HUDEP-2 (cell line): Measurements from ENCODE around the gene POLR1B.
"Not testable (repeated sequence)": the region's sequence is repeated elsewhere in the genome, so short reads cannot be mapped to it uniquely, and the experiment has no call there.

ENCODE experiments used
- DNase-seq, 76 experiments: peaks; one replicate each; lab custom pipeline; 2025; ENCODE audit not compliant: unreplicated experiment in 76 of 76; lab: John Stamatoyannopoulos, UW

POLR1B gene, protein sequence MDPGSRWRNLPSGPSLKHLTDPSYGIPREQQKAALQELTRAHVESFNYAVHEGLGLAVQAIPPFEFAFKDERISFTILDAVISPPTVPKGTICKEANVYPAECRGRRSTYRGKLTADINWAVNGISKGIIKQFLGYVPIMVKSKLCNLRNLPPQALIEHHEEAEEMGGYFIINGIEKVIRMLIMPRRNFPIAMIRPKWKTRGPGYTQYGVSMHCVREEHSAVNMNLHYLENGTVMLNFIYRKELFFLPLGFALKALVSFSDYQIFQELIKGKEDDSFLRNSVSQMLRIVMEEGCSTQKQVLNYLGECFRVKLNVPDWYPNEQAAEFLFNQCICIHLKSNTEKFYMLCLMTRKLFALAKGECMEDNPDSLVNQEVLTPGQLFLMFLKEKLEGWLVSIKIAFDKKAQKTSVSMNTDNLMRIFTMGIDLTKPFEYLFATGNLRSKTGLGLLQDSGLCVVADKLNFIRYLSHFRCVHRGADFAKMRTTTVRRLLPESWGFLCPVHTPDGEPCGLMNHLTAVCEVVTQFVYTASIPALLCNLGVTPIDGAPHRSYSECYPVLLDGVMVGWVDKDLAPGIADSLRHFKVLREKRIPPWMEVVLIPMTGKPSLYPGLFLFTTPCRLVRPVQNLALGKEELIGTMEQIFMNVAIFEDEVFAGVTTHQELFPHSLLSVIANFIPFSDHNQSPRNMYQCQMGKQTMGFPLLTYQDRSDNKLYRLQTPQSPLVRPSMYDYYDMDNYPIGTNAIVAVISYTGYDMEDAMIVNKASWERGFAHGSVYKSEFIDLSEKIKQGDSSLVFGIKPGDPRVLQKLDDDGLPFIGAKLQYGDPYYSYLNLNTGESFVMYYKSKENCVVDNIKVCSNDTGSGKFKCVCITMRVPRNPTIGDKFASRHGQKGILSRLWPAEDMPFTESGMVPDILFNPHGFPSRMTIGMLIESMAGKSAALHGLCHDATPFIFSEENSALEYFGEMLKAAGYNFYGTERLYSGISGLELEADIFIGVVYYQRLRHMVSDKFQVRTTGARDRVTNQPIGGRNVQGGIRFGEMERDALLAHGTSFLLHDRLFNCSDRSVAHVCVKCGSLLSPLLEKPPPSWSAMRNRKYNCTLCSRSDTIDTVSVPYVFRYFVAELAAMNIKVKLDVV

DNA sequence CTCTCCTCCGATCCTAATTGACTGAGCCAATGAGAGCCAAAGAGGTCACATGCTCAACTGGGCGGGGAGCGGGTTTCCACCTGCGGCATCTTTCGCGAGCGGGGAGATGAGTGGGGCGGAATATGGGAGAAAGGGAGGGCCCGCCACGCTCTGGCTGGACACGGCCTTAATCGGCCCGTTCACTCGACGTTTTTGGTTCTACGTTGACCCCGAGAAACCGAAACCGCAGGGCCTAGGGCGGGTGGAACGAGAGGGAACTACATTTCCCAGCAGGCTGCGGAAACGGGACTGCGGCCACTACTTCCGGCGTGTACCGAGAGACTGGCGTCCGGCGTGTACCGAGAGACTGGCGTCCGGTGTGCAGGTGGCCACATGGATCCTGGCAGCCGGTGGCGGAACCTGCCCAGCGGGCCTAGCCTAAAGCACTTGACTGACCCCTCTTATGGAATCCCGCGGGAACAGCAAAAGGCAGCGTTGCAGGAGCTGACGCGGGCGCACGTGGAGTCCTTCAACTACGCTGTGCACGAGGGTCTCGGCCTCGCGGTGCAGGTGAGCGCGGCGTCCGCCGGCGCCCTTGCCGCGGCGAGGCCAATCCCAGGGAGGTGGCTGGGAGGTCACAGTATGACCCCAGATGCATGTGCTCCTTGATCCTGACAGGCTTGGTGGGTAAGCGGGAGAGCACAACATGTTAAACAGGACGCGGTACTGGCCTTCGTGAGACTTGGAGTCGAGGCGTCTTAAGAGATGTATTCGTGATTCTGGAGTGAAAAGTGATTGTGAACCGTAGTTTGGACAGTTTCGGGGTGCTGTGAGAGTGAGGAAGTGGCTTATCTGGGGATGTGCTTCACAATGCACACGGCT, at the start of gene POLR1B:
TSS of gene POLR1B (plus strand) at position 343 of the 861 bp plus-strand sequence. CDS start at position 373, 30 bp downstream.
- peak in 73 of 76 experiments; percentile 25 to 95 (median 70) for DNase-seq

DNA sequence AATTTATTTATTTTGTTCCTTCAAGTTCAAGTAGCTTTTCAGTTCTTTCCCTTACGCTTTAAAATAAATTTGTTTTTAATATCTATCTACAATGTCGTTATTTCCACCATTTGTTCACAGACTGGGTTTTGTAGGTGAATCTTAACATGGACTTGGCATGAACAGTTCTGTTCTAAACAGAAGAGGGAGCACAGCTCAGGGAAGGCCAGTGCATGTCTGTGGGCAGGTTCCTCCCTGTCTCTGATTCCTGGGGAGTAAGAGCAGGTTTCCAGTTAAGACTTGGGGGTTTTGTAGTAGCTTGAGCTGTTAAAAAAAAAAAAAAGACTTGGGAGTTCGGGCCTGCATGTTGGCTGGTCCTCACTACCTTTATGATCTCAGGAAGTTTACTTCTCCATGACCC, 49.2 kb upstream of the POLR1B start:
- DNase-seq, result no peak

DNA sequence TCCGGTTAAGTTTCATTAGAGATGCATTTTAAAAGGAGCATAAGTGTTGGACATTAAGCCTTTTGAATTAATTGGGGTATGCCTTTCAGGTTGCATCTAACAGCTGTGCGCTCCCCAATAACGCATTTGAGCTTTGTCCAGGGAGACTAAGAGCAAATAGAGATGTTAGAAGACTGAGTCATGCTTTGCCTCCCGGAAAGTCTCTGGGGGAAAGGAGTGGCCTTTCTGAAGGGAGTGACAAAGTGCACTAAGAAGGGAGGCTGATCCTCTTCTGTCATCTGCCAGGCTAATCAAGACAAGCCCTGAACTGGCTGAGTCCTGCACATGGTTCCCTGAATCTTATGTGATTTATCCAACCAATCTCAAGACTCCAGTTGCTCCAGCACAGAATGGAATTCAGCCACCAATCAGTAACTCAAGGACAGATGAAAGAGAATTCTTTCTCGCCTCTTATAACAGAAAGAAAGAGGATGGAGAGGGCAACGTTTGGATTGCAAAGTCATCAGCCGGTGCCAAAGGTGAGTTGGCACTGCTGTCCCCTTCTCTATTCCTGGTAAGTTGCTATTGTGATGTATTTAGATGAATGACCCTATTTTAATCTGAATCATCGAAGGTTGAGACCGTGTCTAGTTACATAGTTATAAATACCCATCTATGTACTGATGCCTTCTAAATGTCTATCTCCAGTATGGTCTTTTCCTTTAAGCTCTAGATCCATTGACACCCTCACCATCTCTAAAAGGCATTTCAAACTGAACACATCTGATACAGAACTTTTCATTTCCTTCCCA, 48.2 kb upstream of the POLR1B start:
- peak in 11 of 76 experiments; percentile 1 to 40 (median 17) for DNase-seq

DNA sequence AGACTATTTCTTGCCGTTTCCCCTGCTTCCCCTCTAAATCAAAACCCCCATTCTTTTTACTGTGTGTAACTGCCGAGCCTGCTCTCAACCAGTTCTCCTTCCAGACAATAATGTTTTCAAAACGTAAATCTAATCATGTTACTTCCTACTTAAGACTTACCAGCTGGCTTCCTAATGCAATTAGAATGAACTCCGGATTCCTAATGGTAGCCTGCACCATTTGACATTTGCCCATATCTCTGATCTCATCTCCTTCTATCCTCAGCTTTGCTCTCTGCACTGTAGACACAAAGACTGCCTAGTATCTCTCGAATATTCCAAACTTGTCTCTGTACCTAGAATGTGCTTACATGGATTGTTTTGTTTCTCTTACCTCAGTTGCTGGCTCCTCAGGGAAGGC, 47.4 kb upstream of the POLR1B start:
- DNase-seq, result no peak

DNA sequence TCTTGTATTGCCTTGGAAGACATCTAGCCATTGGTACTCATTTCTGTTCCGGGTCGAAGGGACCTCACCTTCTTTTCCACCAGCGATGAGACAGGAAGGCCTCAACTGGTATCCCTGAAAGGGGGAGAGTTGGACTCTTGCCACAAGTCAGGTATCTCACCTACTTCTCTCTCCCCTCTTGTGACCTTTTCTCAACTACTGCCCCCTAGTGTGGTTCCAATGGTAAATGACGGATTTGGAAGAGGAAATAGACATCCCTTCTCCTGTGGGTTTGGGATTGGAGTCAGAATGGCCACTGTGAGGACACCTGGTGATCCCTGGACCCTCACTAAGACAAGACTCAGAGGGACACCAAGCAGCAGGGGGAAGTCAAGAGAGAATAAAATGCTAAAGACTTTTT, 46.4 kb upstream of the POLR1B start:
- not testable (repeated sequence) for DNase-seq

DNA sequence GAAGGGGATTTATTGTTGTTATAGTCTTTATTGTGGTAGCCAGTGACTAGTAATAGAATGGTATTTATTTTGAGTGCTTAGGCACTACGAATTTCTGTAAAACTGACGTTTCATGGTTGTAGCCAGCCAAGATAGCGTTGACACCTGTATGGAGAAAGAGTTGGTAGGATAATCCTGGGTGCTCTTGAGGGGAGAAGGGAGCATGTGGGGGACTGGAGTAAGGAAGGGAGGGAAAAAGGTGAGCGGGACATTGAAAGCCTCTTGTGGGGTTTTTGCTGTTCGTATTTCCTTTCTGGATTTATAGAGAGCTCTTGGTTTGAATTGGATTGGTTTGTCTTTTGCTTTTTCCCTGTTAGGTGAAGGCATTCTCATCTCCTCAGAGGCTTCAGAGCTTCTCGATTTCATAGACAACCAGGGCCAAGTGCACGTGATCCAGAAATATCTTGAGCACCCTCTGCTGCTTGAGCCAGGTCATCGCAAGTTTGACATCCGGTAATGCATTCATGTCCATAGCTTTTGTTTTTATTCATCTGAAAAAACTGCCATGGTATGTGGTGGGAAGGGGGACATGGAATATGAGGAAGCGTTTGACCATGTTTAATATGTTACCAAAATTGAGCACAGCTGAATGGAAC, 41.3 kb upstream of the POLR1B start:
- peak in 30 of 76 experiments; percentile 2 to 63 (median 20) for DNase-seq

DNA sequence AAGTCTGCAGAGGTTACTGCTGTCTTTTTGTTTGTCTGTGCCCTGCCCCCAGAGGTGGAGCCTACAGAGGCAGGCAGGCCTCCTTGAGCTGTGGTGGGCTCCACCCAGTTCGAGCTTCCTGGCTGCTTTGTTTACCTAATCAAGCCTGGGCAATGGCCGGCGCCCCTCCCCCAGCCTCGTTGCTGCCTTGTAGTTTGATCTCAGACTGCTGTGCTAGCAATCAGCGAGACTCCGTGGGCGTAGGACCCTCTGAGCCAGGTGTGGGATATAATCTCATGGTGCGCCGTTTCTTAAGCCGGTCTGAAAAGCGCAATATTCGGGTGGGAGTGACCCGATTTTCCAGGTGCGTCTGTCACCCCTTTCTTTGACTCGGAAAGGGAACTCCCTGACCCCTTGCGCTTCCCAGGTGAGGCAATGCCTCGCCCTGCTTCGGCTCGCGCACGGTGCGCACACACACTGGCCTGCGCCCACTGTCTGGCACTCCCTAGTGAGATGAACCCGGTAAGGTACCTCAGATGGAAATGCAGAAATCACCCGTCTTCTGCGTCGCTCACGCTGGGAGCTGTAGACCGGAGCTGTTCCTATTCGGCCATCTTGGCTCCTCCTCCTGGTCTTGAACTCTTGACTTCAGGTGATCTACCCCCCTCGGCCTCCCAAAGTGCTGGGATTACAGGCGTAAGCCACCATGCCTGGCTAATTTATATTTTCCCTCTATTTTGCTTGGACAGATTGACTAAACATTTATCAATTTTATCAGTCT, 32.8 kb upstream of the POLR1B start:
- not testable (repeated sequence) for DNase-seq

DNA sequence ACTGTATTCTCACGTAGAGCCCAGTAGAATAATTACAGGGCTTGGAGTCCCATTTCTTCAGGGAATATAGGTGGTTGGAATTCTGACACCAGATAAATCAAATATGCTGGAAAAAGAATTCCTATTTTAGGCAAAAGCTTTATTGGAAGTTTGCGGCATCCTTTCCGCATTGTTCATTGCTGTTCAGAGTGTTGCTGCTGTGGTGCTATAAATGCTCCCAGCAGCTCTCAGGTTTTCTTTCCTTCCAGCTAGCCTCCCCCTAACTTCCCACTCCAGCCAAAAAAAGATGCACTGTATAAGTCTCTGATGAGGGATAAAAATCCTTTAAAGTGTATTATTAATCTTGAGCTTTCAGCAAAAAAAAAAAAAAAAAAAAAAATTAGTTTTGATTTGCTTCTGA, 25.5 kb upstream of the POLR1B start:
- DNase-seq, result no peak

DNA sequence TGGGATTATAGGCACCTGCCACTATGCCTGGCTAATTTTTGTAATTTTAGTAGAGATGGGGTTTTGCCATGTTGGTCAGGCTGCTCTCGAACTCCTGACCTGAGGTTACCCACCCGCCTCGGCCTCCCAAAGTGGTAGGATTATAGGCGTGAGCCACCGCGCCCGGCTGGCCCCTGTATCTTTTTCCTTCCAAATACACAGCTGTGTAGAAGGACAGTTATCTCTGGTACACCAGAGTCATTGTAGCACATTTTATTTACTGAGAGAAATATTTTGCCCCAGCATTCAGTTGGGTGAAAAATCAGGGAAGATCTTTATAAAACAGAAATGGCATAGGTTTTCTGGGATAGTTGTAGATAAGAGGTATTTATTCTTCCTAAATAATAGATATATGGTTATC, 23.5 kb upstream of the POLR1B start:
- peak in 10 of 76 experiments; percentile 3 to 27 (median 14) for DNase-seq

DNA sequence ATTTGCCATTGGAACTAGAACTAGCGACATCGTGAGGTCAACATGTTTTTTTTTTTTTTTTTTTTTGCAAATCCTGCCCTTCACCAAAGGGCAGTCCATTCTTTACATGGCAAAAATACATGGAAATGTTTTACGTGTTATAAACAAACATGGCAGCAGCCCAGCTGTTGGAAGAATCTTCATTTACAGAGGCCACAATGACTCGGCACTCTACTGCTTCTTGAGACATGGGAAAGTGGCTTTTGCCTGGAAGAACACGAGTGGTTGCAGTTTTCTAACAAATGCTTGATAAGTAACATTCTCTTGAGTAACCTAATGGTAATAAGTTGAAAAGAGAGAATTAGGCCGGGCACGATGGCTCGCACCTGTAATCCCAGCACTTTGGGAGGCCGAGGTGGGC, 22.8 kb upstream of the POLR1B start:
- no peak for DNase-seq

DNA sequence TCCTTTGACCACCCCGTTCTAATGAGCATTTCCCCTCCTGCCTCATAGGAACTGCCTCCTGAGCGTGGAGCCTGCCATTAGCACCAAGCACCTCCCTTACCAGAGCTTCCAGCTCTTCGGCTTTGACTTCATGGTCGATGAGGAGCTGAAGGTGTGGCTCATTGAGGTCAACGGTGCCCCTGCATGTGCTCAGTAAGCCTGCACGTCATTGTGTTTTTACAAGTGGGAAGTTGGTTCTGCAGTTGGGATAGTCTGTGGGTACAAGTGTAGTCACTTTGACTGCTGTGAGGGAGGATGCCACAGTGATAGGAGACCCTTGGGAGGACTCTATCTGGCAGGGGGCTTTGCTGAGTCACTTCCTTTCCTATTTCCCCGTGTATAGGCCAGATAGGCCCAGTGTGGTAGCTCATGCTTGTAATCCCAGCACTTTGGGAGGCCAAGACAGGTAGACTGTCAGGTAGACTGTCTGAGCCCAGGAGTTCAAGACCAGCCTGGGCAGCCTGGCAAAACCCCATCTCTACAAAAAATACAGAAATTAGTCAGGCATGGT, 22.0 kb upstream of the POLR1B start:
- DNase-seq, result no peak

DNA sequence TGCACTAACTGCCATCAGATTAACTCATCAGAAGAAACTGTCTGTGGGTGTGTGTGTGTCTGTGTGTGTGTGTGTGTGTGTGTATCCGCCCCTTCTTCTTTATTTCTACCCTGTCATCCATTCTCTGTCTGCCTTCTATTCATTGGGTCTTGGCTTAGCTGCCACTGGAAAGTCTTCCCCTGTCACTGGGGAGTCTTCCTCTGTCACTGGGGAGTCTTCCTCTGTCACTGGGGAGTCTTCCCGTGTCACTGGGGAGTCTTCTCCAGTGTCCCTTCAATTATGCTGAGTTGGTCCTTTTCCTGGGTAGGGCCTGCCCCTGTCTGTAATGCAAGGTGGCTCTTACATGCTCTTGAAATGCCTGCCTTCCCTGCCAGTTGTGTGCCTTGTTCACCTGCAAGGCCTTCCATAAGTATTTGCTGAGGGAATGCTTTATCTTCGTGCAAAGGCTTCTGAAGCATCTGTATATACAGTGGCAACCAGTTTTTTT, 18.9 kb upstream of the POLR1B start:
- DNase-seq, result no peak

DNA sequence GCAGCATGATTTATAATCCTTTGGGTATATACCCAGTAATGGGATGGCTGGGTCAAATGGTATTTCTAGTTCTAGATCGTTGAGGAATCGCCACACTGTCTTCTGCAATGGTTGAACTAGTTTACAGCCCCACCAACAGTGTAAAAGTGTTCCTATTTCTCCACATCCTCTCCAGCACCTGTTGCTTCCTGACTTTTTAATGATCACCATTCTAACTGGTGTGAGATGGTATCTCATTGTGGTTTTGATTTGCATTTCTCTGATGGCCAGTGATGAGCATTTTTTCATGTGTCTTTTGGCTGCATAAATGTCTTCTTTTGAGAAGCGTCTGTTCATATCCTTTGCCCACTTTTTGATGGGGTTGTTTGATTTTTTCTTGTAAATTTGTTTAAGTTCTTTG, 18.0 kb upstream of the POLR1B start:
- DNase-seq, result not testable (repeated sequence)

DNA sequence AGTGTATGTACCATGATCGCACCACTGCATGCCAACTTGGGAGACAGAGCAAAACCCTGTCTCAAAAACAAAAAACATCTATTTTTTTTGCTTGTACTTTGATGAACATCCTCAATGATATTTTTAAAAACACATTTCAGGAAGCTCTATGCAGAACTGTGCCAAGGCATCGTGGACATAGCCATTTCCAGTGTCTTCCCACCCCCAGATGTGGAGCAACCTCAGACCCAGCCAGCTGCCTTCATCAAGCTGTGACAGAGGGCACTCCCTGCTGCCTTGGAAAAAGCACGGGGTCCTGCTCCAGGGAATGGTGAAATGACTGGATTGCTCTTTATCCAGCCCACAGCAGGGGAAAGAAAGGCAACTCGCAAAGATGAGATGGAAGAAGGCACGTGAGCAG, 13.7 kb upstream of the POLR1B start:
- no peak for DNase-seq

DNA sequence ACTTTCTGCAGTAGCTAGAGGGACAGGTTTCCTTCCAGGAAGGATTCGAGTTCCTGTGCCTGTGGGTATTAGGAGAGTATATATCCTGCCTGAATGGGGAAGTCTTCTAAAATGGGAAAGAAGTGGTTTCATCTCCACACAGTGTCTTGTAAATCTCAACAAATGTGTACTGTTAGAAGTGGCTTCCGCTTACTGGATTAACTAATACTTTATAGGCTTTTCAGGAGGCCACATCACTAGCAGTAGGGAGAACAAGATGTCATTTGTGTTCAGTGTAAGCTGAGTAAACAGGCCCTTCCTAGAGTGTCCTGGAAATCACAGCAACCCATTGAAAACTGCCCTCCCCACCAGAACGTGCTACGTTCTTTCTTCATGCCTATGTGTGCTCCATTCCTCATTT, 12.5 kb upstream of the POLR1B start:
- DNase-seq, result no peak

DNA sequence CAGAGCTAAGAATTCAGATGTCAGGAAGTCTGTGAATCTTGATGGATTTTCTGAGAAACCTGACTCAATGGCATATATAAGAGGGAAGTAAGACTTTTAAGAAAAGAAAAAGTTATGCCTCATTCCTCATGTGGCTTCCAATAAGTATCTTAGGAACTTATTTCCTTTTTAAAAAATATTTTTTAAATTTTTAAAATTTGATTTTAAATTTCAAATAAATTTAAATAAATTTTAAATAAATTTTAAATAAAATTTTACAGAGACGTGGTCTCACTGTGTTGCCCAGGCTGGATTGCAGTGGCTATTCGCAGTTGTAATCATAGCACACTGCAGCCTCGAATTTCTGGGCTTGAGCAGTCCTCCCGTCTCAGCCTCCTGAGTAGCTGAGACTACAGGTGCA, 11.5 kb upstream of the POLR1B start:
- no peak for DNase-seq

DNA sequence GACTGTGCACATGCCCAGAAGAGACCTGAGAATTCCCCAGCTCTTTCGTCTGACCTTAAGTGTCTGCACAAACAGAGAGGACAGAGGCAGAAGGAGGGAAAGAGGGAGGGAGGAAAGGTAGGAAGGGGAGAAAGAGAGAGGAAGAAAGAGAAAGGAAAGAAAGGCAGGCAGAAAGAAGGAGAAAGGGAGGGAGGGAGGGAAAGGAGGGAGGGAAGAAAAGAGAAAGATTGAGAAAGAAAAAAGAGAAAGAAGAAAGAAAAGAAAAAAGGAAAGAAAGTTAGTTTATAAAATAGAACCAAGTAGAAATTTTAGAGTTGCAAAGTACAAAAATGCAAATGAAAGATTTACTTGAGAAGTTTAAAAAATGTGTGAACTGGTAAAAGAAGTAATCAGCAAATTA, 7.4 kb upstream of the POLR1B start:
- no peak for DNase-seq

DNA sequence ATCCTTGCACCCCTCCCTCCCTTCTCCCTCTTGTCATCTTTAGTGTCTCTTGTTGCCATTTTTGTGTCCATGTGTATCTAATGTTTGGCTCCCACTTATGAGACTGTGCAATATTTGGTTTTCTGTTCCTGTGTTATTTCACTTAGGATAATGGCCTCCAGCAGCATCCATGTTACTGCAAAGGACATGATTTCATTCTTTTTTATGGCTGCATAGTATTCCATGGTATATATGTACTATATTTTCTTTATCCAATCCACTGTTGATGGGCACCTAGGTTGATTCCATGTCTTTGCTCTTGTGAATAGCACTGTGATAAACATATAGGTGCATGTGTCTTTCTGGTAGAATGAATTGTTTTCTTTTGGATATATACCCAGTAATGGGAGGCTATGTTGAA, 5.6 kb upstream of the POLR1B start:
- DNase-seq, result not testable (repeated sequence)
